HUDEP-2 (cell line): ENCODE data around the gene FAM98C.

Experiments
- DNase-seq, 76 experiments: peaks; one replicate each; lab custom pipeline; 2025; ENCODE audit not compliant: unreplicated experiment in 76 of 76; lab: John Stamatoyannopoulos, UW

FAM98C gene

GRCh38 chr19:38449518-38449917 lies 46.6 kb downstream of the FAM98C start:
- DNase-seq, result no peak

GRCh38 chr19:38451036-38451435 lies 48.1 kb downstream of the FAM98C start:
- DNase-seq, result no peak

- DNase-seq, result no peak
These were observed 48.7 kb downstream of the FAM98C start for GRCh38 chr19:38451629-38452028.

GRCh38 chr19:38452430-38453366 lies 49.8 kb downstream of the FAM98C start:
- peak in 40 of 76 experiments; percentile 5 to 63 (median 26) for DNase-seq

GRCh38 chr19:38453596-38453995 lies 50.7 kb downstream of the FAM98C start:
- DNase-seq, result no peak

GRCh38 chr19:38455031-38455430 lies 52.1 kb downstream of the FAM98C start:
- DNase-seq, result peak in 3 of 76 experiments; percentile 17 to 27 (median 26)

- DNase-seq, result no peak
These were observed 54.3 kb downstream of the FAM98C start for GRCh38 chr19:38457202-38457601.

GRCh38 chr19:38457690-38458405 lies 55.0 kb downstream of the FAM98C start:
- DNase-seq, result no peak
